Ovary (tissue), 9 donors: ENCODE data around the gene APBA2. TPM values are rescaled to one million over a fixed set of nuclear protein-coding genes. Genes with fewer than 3 reads are reported as not detected.
"Not testable (repeated sequence)": the region's sequence is repeated elsewhere in the genome, so short reads cannot be mapped to it uniquely, and the experiment has no call there.

ENCODE experiments used
- DNase-seq, 5 donors: peaks; one replicate each; pipeline ENCODE4 v3.0.0-alpha.2; 2019 to 2020
- H3K27ac ChIP-seq, 2 donors: fragments of 200-600 bp; one replicate each; pipeline versions ENCODE4 v1.5.1 to v1.8.0; 2019 to 2022
- H3K27me3 ChIP-seq: fragments of 200-600 bp; one replicate; pipeline ENCODE4 v1.8.0; 2022
- H3K36me3 ChIP-seq: fragments of 200-600 bp; sonication (generic); one replicate; pipeline ENCODE4 v1.5.1; 2019
- H3K4me1 ChIP-seq: one replicate; pipeline ENCODE4 v1.8.1; 2013; ENCODE audit warnings: mild to moderate bottlenecking, moderate library complexity; ENCODE audit not compliant: insufficient read depth
- H3K4me3 ChIP-seq: fragments of 200-600 bp; sonication (generic); one replicate; pipeline ENCODE4 v1.5.1; 2017
- H3K9me3 ChIP-seq, 2 donors: fragments of 200-600 bp in 1 of 2; sonication (generic) in 1 of 2; one replicate each; pipeline versions ENCODE4 v1.5.1 to v1.8.1; 2013 to 2019; ENCODE audit warnings: mild to moderate bottlenecking in 1 of 2, moderate library complexity in 1 of 2
- EP300 ChIP-seq: sonication (generic); formaldehyde crosslinking; IDR thresholded peaks from one replicate; pipeline ENCODE4 v1.6.1; 2017; ENCODE audit warnings: antibody characterized with exemption
- POLR2A ChIP-seq: fragments of 450-650 bp; IDR thresholded peaks from one replicate; pipeline ENCODE4 v1.6.1; 2017; ENCODE audit warnings: antibody characterized with exemption, mild to moderate bottlenecking, moderate library complexity
- WGBS, 3 donors: extraction: QIAGEN DNeasy Blood & Tissue Kit in 1 of 3; methylation state at CpG; one replicate each; pipeline versions ENCODE4 v1.1.5 to v1.1.7; 2013 to 2017; 5-methylcytosine and 5-hydroxymethylcytosine counted together
- intact Hi-C, 4 donors: fragments of 100-400 bp; cut with DNase I; formaldehyde crosslinking; loops; one replicate each; pipeline versions ENCODE4 v1.11.0 to v1.15.1; 2022 to 2023
- polyA plus RNA-seq, 2 donors: library from polyadenylated mRNA; stranded (reverse); fragments of 200-250 nt in 1 of 2; fragments of 350-450 nt in 1 of 2; fragmentation: Illumina TruSeq in 1 of 2; extraction: RNeasy Lipid Tissue Mini Kit (QIAGEN cat#74804) in 1 of 2; gene quantifications; one replicate each; pipeline ENCODE4 v1.2.3, GENCODE V29; 2013 to 2014
- total RNA-seq, 7 donors: library from RNA; depleted of rRNA in 2 of 7; stranded (reverse); fragments of >200 nt in 2 of 7; fragmentation: NEBNext Ultra II Directional in 3 of 7; extraction: Animal tissue kit (Norgen Biotek cat#: 25700) in 3 of 7; gene quantifications; one replicate each; pipeline versions ENCODE4 v1.1.0 to v1.2.4, GENCODE V29; 2016 to 2023
- TF ChIP-seq, protein P1 (sequence below), 3 donors: fragments of 450-650 bp in 2 of 3; fragments of 200-600 bp in 1 of 3; IDR thresholded peaks; one replicate each; pipeline versions ENCODE4 v1.5.1 to v1.8.0; 2016 to 2022; ENCODE audit warnings: antibody characterized with exemption in 3 of 3, mild to moderate bottlenecking in 1 of 3
- donor health status: DM: no; HTN: no; CAD: no; lungs with moderate emphysema.
- donor health status: DM: no; HTN: no; CAD: no.
- donor health status: Bipolar disorder and iron deficiency.
- donor health status: DM: yes; HTN: yes; CAD: no.
- donor health status: DM: no; HTN: no; CAD: no.
- donor health status: DM: yes; HTN: yes; CAD: no.

The APBA2 gene
- total and polyA plus RNA-seq, 9 donors = 0.53 to 3.1 (median 1.4) TPM

DNA sequence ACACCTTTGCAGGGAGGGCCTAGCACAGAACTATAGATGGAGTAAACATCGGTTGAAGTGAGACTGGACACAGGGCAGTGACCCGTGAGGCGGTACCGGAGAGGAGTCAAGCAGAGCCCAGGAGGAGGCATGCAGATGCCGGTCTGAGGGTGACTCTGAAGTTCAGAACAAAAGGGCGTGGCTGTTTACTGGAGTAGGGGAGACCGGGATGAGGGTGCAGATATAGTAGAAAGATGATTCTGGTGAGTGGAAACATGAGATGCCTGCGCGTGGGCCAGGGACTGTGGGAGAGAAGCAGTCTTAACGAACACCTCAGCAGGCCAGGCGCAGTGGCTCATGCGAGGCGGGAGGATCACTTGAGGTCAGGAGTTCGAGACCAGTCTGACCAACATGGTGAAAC is 270.7 kb downstream of the APBA2 start:
- Histone ChIP-seq H3K4me3 (no peak overlapping the region), H3K4me1 (no peaks in the 10 kb centered on the region), H3K36me3 (no peaks in the 10 kb centered on the region), H3K27me3 (no peaks in the 10 kb centered on the region), H3K27ac (no peak overlapping the region), H3K9me3 (no peaks in the 10 kb centered on the region)
- 89 to 91% (median 90%) methylated on average over 14 of the region's 14 CpGs for WGBS, 3 donors
- intact Hi-C loops = no loop called here
- no peak for DNase-seq
- no peak for TF ChIP-seq POLR2A
- TF ChIP-seq EP300 = no peak
- TF ChIP-seq, protein P1, sequence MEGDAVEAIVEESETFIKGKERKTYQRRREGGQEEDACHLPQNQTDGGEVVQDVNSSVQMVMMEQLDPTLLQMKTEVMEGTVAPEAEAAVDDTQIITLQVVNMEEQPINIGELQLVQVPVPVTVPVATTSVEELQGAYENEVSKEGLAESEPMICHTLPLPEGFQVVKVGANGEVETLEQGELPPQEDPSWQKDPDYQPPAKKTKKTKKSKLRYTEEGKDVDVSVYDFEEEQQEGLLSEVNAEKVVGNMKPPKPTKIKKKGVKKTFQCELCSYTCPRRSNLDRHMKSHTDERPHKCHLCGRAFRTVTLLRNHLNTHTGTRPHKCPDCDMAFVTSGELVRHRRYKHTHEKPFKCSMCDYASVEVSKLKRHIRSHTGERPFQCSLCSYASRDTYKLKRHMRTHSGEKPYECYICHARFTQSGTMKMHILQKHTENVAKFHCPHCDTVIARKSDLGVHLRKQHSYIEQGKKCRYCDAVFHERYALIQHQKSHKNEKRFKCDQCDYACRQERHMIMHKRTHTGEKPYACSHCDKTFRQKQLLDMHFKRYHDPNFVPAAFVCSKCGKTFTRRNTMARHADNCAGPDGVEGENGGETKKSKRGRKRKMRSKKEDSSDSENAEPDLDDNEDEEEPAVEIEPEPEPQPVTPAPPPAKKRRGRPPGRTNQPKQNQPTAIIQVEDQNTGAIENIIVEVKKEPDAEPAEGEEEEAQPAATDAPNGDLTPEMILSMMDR (IDR thresholded peaks at IDR 0.05) = no peak

DNA sequence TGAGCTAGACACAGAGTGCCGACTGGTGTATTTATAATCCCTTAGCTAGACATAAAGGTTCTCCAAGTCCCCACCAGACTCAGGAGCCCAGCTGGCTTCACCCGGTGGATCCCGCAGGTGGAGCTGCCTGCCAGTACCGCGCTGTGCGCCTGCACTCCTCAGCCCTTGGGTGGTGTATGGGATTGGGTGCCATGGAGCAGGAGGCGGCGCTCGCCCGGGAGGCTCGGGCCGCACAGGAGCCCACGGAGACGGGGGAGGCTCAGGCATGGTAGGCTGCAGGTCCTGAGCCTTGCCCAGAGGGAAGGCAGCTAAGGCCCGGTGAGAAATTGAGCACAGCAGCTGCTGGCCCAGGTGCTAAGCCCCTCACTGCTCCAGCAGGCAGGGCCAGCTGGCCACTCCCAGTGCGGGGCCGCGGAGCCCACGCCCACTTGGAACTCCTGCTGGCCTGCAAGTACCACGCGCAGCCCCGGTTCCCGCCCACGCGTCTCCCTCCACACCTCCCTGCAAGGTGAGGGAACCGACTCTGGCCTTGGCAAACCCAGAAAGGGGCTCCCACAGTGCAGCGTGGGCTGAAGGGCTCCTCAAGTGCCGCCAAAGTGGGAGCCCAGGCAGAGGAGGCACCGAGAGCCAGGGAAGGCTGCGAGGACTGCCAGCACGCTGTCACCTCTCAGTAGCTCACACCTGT is 274.1 kb downstream of the APBA2 start:
- WGBS, 3 donors = 84 to 91% (median 90%) methylated on average over 20 to 31 of the region's 31 CpGs
- intact Hi-C loops = no loop called here
- Histone ChIP-seq H3K27me3 (no peaks in the 10 kb centered on the region), H3K4me1 (no peaks in the 10 kb centered on the region), H3K36me3 (no peaks in the 10 kb centered on the region), H3K4me3 (no peak overlapping the region), H3K9me3 (no peaks in the 10 kb centered on the region), H3K27ac (no peak overlapping the region)
- DNase-seq = no peak
- TF ChIP-seq, protein P1 (IDR thresholded peaks at IDR 0.05) = no peak

DNA sequence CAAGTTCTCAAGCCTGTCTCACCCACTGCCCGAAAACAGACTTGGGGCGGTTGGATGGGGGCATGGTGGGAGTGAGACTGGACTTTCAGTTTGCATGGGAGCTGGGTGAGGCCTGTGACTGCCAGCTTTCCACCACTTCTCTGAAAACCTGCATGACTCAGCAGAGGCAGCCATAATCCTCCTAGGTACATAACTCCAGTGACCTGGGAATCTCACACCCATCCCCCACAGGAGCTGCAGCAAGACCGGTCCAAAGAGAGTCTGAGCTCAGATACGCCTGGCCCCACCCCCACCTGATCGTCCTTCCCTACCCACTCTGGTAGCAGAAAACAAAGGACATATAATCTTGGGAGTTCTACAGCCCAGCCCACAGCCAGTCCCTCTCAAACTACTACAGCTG is 276.6 kb downstream of the APBA2 start:
- intact Hi-C loops = no loop called here
- TF ChIP-seq EP300 (no peak), POLR2A (no peak)
- TF ChIP-seq, protein P1 (IDR thresholded peaks at IDR 0.05) = no peak
- 86 to 98% (median 92%) methylated on average over 5 of the region's 5 CpGs for WGBS, 3 donors

DNA sequence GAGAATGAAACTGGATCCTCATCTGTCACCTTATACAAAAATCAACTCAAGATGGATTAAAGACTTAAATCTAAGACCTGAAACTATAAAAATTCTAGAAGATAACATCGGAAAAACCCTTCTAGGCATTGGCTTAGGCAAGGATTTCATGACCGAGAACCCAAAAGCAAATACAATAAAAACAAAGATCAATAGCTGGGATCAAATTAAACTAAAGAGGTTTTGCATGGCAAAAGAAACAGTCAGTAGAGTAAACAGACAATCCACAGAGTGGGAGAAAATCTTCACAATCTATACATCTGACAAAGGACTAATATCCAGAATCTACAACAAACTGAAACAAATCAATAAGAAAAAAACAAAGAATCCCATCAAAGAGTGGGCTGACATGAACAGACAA is 281.3 kb downstream of the APBA2 start:
- H3K4me3 ChIP-seq, H3K9me3 ChIP-seq, H3K27ac ChIP-seq, H3K27me3 ChIP-seq, H3K4me1 ChIP-seq, DNase-seq, H3K36me3 ChIP-seq, intact Hi-C loops: not testable (repeated sequence)
- 87 to 93% (median 88%) methylated on average over 2 of the region's 2 CpGs for WGBS, 3 donors

More for the DNA sequence above, 276.6 kb downstream of the APBA2 start:
- Histone ChIP-seq H3K4me3 (no peak overlapping the region), H3K4me1 (no peaks in the 10 kb centered on the region), H3K27me3 (no peaks in the 10 kb centered on the region), H3K27ac (no peak overlapping the region), H3K36me3 (no peaks in the 10 kb centered on the region), H3K9me3 (no peaks in the 10 kb centered on the region)
- no peak for DNase-seq

Other genes with a start within 250 kb of the APBA2 start
- gene GOLGA8M, start 173.6 kb upstream of the APBA2 start, total RNA-seq = 1 to 10 TPM in 6 of 7 donors, under 1 TPM in 1; 0.23 to 7.6 (median 4.5) TPM
- gene GOLGA8M, start 173.6 kb upstream of the APBA2 start, polyA plus RNA-seq = 1 to 10 TPM; 1.4 to 1.7 TPM
- gene GOLGA6L7, start 37.3 kb upstream of the APBA2 start, total RNA-seq = not detected
- gene GOLGA6L7, start 37.3 kb upstream of the APBA2 start, polyA plus RNA-seq = not detected